PC-3 (cell line): ENCODE data around the gene TBC1D24.

ENCODE experiments used
- EZH2 ChIP-seq: fragments of 300-600 bp; sonication (generic); IDR thresholded peaks from one replicate; pipeline ENCODE4 v1.6.1; 2017; ENCODE audit warnings: antibody characterized with exemption, mild to moderate bottlenecking, low read length; ENCODE audit not compliant: unreplicated experiment
- TF ChIP-seq, protein P1 (sequence below): fragments of 300-600 bp; sonication (generic); conservative IDR thresholded peaks from 2 replicates; pipeline ENCODE4 v1.5.1; 2017; ENCODE audit warnings: antibody characterized with exemption, low read depth, mild to moderate bottlenecking, low read length

DNA sequence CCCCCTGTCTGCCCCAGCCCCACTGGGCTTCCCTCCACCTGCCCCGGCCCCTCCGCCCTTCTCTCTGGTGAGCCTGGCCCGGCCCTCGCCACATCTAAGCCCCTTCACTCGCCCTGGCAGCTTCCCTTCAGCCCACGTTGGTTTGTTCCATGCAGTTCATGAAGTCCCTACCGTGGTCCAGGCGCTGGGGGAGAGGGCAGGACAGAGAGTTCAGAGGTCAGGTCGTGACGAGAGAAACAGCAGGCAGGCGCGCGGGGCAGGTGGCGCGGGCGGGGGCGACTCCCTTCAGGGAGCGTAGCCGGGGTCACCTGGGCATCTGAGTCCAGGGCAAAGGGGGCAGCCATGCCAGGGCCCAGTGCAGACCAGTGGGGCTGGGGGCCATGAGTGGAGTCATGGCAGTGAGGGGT is 23.9 kb upstream of the TBC1D24 start:
- TF ChIP-seq, protein P1, sequence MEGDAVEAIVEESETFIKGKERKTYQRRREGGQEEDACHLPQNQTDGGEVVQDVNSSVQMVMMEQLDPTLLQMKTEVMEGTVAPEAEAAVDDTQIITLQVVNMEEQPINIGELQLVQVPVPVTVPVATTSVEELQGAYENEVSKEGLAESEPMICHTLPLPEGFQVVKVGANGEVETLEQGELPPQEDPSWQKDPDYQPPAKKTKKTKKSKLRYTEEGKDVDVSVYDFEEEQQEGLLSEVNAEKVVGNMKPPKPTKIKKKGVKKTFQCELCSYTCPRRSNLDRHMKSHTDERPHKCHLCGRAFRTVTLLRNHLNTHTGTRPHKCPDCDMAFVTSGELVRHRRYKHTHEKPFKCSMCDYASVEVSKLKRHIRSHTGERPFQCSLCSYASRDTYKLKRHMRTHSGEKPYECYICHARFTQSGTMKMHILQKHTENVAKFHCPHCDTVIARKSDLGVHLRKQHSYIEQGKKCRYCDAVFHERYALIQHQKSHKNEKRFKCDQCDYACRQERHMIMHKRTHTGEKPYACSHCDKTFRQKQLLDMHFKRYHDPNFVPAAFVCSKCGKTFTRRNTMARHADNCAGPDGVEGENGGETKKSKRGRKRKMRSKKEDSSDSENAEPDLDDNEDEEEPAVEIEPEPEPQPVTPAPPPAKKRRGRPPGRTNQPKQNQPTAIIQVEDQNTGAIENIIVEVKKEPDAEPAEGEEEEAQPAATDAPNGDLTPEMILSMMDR = no peak
- no peak for TF ChIP-seq EZH2
